ENCODE measurements around the gene OSBPL2. TPM values are rescaled to one million over a fixed set of nuclear protein-coding genes. Genes with fewer than 3 reads are reported as not detected.

The OSBPL2 gene
- total and polyA plus RNA-seq, 7 donors, result 9.6 to 30.9 (median 22.8) TPM

DNA sequence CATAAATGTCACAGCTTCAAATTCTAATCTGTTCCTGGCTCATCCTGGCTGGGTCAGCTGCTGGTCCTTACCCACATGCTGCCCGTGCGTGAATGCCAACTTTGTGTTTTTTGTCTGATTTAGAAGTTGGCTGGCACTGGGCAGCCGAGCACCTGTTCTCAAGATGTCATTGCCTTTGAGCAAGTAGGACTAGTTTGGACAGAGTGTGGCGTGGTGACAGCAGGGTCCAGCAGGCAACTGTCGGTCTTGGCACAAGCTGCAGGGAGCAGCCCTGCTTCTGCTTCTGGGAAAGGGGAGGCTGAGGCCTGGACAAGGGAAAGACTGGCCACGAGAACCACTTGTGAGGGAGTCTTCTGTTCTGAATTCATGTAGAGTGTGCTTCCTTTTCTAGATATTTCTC is 38.1 kb downstream of the OSBPL2 start:
- DNase-seq, result peak; percentile 82 to 93
- peak; percentile 92 to 95 (median 94) for ATAC-seq
- no peak overlapping the region for H3K4me3 ChIP-seq
- peaks cover 24% of the 10 kb centered on the region for H3K4me1 ChIP-seq
- no peaks in the 10 kb centered on the region for H3K27me3 ChIP-seq (ENCODE audit: insufficient read depth in 3 of 3, low read length in 2 of 3)
- peak overlapping the region; percentile 95 for H3K27ac ChIP-seq
- H3K36me3 ChIP-seq (ENCODE audit: insufficient read depth in 1 of 2, low read depth in 1 of 2), result peaks cover 0 to 58% of the 10 kb centered on the region in 2 donors
- intact Hi-C loops (cut with DNase I), result no loop called here
- 23 to 32% (median 28%) methylated on average over 6 of the region's 6 CpGs for WGBS, 3 donors
- H3K9me3 ChIP-seq, result no peaks in the 10 kb centered on the region
- TF ChIP-seq, protein P1, sequence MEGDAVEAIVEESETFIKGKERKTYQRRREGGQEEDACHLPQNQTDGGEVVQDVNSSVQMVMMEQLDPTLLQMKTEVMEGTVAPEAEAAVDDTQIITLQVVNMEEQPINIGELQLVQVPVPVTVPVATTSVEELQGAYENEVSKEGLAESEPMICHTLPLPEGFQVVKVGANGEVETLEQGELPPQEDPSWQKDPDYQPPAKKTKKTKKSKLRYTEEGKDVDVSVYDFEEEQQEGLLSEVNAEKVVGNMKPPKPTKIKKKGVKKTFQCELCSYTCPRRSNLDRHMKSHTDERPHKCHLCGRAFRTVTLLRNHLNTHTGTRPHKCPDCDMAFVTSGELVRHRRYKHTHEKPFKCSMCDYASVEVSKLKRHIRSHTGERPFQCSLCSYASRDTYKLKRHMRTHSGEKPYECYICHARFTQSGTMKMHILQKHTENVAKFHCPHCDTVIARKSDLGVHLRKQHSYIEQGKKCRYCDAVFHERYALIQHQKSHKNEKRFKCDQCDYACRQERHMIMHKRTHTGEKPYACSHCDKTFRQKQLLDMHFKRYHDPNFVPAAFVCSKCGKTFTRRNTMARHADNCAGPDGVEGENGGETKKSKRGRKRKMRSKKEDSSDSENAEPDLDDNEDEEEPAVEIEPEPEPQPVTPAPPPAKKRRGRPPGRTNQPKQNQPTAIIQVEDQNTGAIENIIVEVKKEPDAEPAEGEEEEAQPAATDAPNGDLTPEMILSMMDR (IDR thresholded peaks at IDR 0.05), result no peak

DNA sequence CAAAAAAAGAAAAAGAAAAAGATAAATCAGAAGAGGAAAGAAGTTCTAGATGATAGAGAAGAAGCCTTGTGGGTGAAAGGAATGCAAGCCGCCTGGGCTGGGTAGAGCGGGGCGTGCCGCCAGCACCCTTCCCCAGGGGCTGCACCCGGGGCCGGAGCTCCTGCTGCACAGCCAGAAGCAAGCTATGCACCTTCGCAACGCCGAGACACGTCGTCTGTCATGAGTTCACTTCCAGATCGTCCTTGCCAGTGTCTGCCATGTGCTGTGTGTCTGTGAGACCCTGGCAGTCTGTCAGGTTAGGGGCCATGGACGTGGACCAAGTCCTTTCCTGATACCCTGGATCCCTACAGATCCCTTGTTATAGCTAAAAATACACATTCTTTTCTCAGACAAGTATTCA is 38.9 kb downstream of the OSBPL2 start:
- intact Hi-C loops (cut with DNase I), result no loop called here
- peaks cover 24% of the 10 kb centered on the region for H3K4me1 ChIP-seq

DNA sequence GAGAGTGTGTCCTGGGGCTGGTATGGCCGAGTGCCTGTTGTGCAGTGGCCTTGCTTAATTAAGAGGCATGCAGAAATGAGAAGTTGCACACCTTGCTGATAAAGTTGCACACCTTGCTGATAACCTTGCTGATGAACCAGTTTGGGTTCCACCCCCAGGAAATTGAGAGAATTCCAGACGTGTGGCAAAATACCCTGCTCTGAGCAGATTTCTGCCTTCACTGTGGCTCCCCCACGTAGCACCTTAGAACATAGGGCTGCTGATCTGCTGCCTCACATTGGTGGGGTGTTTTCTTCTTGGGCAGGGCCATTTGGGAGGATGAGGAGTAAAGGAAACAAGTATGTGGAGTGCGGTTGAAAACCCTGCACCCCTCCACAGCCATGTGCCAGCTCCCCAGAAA is 42.0 kb downstream of the OSBPL2 start:
- H3K4me1 ChIP-seq, result peaks cover 41% of the 10 kb centered on the region
- ATAC-seq (no peak), DNase-seq (no peak)
- no peak overlapping the region for H3K27ac ChIP-seq
- TF ChIP-seq, protein P1 (IDR thresholded peaks at IDR 0.05), result no peak
- H3K27me3 ChIP-seq (ENCODE audit: insufficient read depth in 3 of 3, low read length in 2 of 3), result no peaks in the 10 kb centered on the region
- H3K4me3 ChIP-seq, result no peak overlapping the region
- H3K36me3 ChIP-seq (ENCODE audit: insufficient read depth in 1 of 2, low read depth in 1 of 2), result peaks cover 2 to 65% of the 10 kb centered on the region in 2 donors
- intact Hi-C loops (cut with DNase I), result no loop called here
- no peaks in the 10 kb centered on the region for H3K9me3 ChIP-seq
- WGBS, 3 donors, result 77 to 91% (median 87%) methylated on average over 4 of the region's 4 CpGs

More for the DNA sequence above, 38.9 kb downstream of the OSBPL2 start:
- no peaks in the 10 kb centered on the region for H3K9me3 ChIP-seq
- WGBS, 3 donors, result 35 to 42% (median 41%) methylated on average over 13 of the region's 13 CpGs
- peaks cover 2 to 58% of the 10 kb centered on the region in 2 donors for H3K36me3 ChIP-seq (ENCODE audit: insufficient read depth in 1 of 2, low read depth in 1 of 2)
- peak overlapping the region; percentile 95 for H3K27ac ChIP-seq
- no peak for DNase-seq
- TF ChIP-seq, protein P1 (IDR thresholded peaks at IDR 0.05), result no peak
- no peaks in the 10 kb centered on the region for H3K27me3 ChIP-seq (ENCODE audit: insufficient read depth in 3 of 3, low read length in 2 of 3)
- H3K4me3 ChIP-seq, result no peak overlapping the region
- ATAC-seq, result peak; percentile 28 to 45 (median 34)

DNA sequence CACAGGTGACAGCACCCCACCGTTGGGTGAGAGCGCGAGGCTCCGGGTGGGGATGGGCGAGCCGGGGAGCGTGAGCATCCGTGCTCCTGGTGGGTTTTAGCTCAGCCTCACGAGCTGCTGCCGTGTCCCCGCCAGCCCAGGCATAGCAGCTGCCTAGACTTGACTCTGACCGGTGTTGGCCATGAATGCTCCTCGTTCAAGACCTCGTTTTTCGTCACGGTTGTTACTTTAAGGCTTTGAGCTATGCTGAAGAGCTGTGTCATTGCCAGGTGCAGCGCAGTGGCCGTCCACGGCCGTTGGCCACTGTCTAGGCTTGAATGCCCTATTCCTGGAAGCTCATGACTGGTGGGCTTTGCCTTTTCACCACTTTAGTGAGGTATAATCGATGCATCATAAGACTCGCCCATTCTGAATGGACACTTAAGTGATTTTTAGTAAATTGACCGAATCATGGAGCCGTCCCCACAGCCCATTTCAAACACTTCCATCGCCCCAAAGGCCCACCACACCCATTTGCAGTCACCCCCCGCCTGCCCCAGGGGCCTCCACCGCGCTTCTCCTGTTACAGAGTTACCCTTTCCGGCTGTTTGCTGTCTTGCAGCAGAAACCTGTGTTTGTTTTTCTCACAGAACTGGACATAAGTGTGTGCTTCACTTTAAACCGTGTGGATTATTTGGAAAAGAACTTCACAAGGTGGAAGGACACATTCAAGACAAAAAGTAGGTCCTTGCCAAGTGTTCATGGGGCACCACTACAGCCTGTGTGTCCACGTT is 43.0 kb downstream of the OSBPL2 start:
- intact Hi-C loops (cut with DNase I), result no loop called here
- 87 to 91% (median 91%) methylated on average over 31 of the region's 31 CpGs for WGBS, 3 donors
- H3K27ac ChIP-seq, result peak overlapping the region; percentile 84

More for the DNA sequence above, 43.0 kb downstream of the OSBPL2 start:
- no peak for DNase-seq
- Histone ChIP-seq H3K36me3 (ENCODE audit: insufficient read depth in 1 of 2, low read depth in 1 of 2) (peaks cover 2 to 76% of the 10 kb centered on the region in 2 donors), H3K9me3 (no peaks in the 10 kb centered on the region), H3K27me3 (ENCODE audit: insufficient read depth in 3 of 3, low read length in 2 of 3) (no peaks in the 10 kb centered on the region), H3K4me3 (no peak overlapping the region), H3K4me1 (peaks cover 31% of the 10 kb centered on the region)
- ATAC-seq, result no peak
- TF ChIP-seq, protein P1 (IDR thresholded peaks at IDR 0.05), result no peak

Data from psoas muscle (tissue), 8 donors.